IMR-90 (cell line): ENCODE results near the gene ADGRD1. TPM values are rescaled to one million over a fixed set of nuclear protein-coding genes. Genes with fewer than 3 reads are reported as not detected.

Experiments
- ATAC-seq: fragments of 200-7000 bp; cut with Tn5 transposase; 2 replicates; pipeline ENCODE4 v1.9.1; 2020; ENCODE audit warnings: low read depth, mild to moderate bottlenecking, moderate library complexity
- BruUV-seq: library from RNA; stranded (reverse); fragments of 400-500 nt; replicated peaks from 2 replicates; lab custom pipeline; 2021; lab: Mats Ljungman, UMichigan
- CTCF ChIA-PET: fragments of 300-600 bp; formaldehyde crosslinking; extraction: SDS; loops from one replicate; lab custom pipeline; 2021; ENCODE audit warnings: antibody characterized with exemption; lab: Yijun Ruan, JAX
- POLR2A ChIA-PET: fragments of 300-600 bp; sonication (Branson Sonifier 250); formaldehyde crosslinking; loops from one replicate; lab custom pipeline; 2022; ENCODE audit warnings: antibody characterized with exemption; ENCODE audit not compliant: unreplicated experiment; lab: Charles Lee
- DNase-seq: peaks from one replicate; pipeline ENCODE4 v3.0.0; 2013
- H2AFZ ChIP-seq: replicated peaks from 2 replicates; pipeline ENCODE3; 2013; ENCODE audit warnings: low read length, mild to moderate bottlenecking; ENCODE audit not compliant: poor library complexity
- H2AK5ac ChIP-seq: 2 replicates; pipeline ENCODE4 v1.6.1; 2013; ENCODE audit warnings: low read depth, low read length, inconsistent platforms
- H2AK9ac ChIP-seq: replicated peaks from 2 replicates; pipeline ENCODE3; 2013; ENCODE audit warnings: mild to moderate bottlenecking, low read depth, low read length, moderate library complexity; ENCODE audit not compliant: poor library complexity
- H2BK120ac ChIP-seq: 2 replicates; pipeline ENCODE4 v1.6.1; 2013; ENCODE audit warnings: low read depth, low read length, inconsistent platforms
- H2BK15ac ChIP-seq: 3 replicates; pipeline ENCODE4 v1.6.1; 2013; ENCODE audit warnings: low read depth, low read length, inconsistent platforms
- H2BK20ac ChIP-seq: 2 replicates; pipeline ENCODE4 v1.6.1; 2013; ENCODE audit warnings: low read depth, mild to moderate bottlenecking, inconsistent platforms, low read length, moderate library complexity
- H2BK5ac ChIP-seq: 2 replicates; pipeline ENCODE4 v1.6.1; 2013; ENCODE audit warnings: mild to moderate bottlenecking, low read depth, low read length, inconsistent platforms; ENCODE audit not compliant: poor library complexity, severe bottlenecking
- H3K14ac ChIP-seq: replicated peaks from 2 replicates; pipeline ENCODE4 v1.6.1; 2013; ENCODE audit warnings: low read depth, low read length, inconsistent platforms
- H3K18ac ChIP-seq: 2 replicates; pipeline ENCODE4 v1.6.1; 2013; ENCODE audit warnings: low read depth, low read length, control low read depth
- H3K23ac ChIP-seq: 2 replicates; pipeline ENCODE4 v1.6.1; 2013; ENCODE audit warnings: low read depth, low read length, inconsistent platforms
- H3K27ac ChIP-seq: 2 replicates; pipeline ENCODE4 v1.5.1; 2013; ENCODE audit warnings: mild to moderate bottlenecking, control low read depth, low read length; ENCODE audit not compliant: insufficient read depth
- H3K27me3 ChIP-seq: 2 replicates; pipeline ENCODE4 v1.6.1; 2013; ENCODE audit warnings: low read length; ENCODE audit not compliant: control insufficient read depth, insufficient read depth
- H3K36me3 ChIP-seq: 2 replicates; pipeline ENCODE4 v1.6.1; 2013; ENCODE audit warnings: low read length, mixed read lengths; ENCODE audit not compliant: control insufficient read depth, insufficient read depth
- H3K4ac ChIP-seq: 2 replicates; pipeline ENCODE4 v1.6.1; 2013; ENCODE audit warnings: low read depth, low read length, inconsistent platforms
- H3K4me1 ChIP-seq: 2 replicates; pipeline ENCODE4 v1.6.1; 2013; ENCODE audit warnings: low read length, mixed read lengths; ENCODE audit not compliant: control insufficient read depth, insufficient read depth
- H3K4me2 ChIP-seq: 2 replicates; pipeline ENCODE4 v1.6.1; 2013; ENCODE audit warnings: low read depth, mild to moderate bottlenecking, control low read depth, low read length, moderate library complexity
- H3K4me3 ChIP-seq: 2 replicates; pipeline ENCODE4 v1.5.1; 2013; ENCODE audit warnings: low read depth, mild to moderate bottlenecking, control low read depth, low read length, moderate library complexity; ENCODE audit not compliant: insufficient read depth
- H3K56ac ChIP-seq: 2 replicates; pipeline ENCODE4 v1.6.1; 2013; ENCODE audit warnings: low read length, inconsistent platforms; ENCODE audit not compliant: insufficient read depth; ENCODE audit errors: extremely low read depth
- H3K79me1 ChIP-seq, 2 experiments: 2 replicates each; pipeline ENCODE4 v1.6.1; 2013; ENCODE audit warnings: low read length in 2 of 2, inconsistent platforms in 1 of 2, low read depth in 1 of 2
- H3K9ac ChIP-seq: 2 replicates; pipeline ENCODE4 v1.6.1; 2013; ENCODE audit warnings: low read depth, low read length, control low read depth
- H3K9me1 ChIP-seq: 2 replicates; pipeline ENCODE4 v1.6.1; 2013; ENCODE audit warnings: low read length, inconsistent platforms; ENCODE audit not compliant: insufficient read depth
- H3K9me3 ChIP-seq: 2 replicates; pipeline ENCODE4 v1.6.1; 2013; ENCODE audit warnings: low read length; ENCODE audit not compliant: control insufficient read depth, insufficient read depth
- H4K20me1 ChIP-seq: 2 replicates; pipeline ENCODE4 v1.6.1; 2013; ENCODE audit warnings: low read length, inconsistent platforms; ENCODE audit not compliant: insufficient read depth
- H4K5ac ChIP-seq: 2 replicates; pipeline ENCODE4 v1.6.1; 2013; ENCODE audit warnings: mild to moderate bottlenecking, low read depth, low read length, control low read depth
- H4K8ac ChIP-seq, 2 experiments: 2 replicates each; pipeline ENCODE4 v1.6.1; 2013; ENCODE audit warnings: low read depth in 2 of 2, low read length in 2 of 2, control low read depth in 1 of 2, inconsistent platforms in 1 of 2
- H4K91ac ChIP-seq: 2 replicates; pipeline ENCODE4 v1.6.1; 2013; ENCODE audit warnings: low read depth, low read length, inconsistent platforms; ENCODE audit not compliant: insufficient read depth
- RCOR1 ChIP-seq: IDR thresholded peaks from 2 replicates; pipeline ENCODE4 v1.6.1; 2012; ENCODE audit warnings: mild to moderate bottlenecking, low read length, improper control_type of control experiment; ENCODE audit not compliant: insufficient replicate concordance
- SMC3 ChIP-seq: fragments of 150-350 bp; IDR thresholded peaks from 2 replicates; pipeline ENCODE4 v1.6.1; 2016; ENCODE audit warnings: low read depth, mild to moderate bottlenecking, antibody characterized with exemption, low read length, moderate library complexity
- WGBS, 2 experiments: methylation state at CpG; one replicate each; pipeline versions ENCODE4 v1.1.5 to v1.1.7; 2013; ENCODE audit warnings: missing lambda C conversion rate in 2 of 2; ENCODE audit not compliant: insufficient read length in 1 of 2; ENCODE audit errors: extremely low coverage in 2 of 2; 5-methylcytosine and 5-hydroxymethylcytosine counted together
- dilution Hi-C: fragments of 300-500 bp; cut with HindIII; formaldehyde crosslinking; loops from one replicate; pipeline ENCODE4 v1.14.3; 2018; ENCODE audit warnings: low sequenced_read_pairs; ENCODE audit not compliant: unreplicated experiment
- in situ Hi-C: fragments of 300-500 bp; cut with MboI; formaldehyde crosslinking; loops from 3 replicates; pipeline ENCODE4 v1.14.3; 2019; ENCODE audit warnings: low sequenced_read_pairs, inconsistent platforms, mixed read lengths
- intact Hi-C: fragments of 100-400 bp; cut with micrococcal nuclease; formaldehyde crosslinking; loops from 2 replicates; pipeline ENCODE4 v1.10.0; 2022
- polyA plus RNA-seq, 3 experiments: library from polyadenylated mRNA; depleted of rRNA; stranded (reverse); fragments of >200 nt; gene quantifications; 2 replicates each; pipeline ENCODE4 v1.2.3, GENCODE V29; 2012; ENCODE audit warnings: low replicate concordance in 1 of 3
- total RNA-seq: library from RNA; depleted of rRNA; stranded (reverse); fragments of >200 nt; gene quantifications from 2 replicates; pipeline ENCODE4 v1.2.3, GENCODE V29; 2012

Gene ADGRD1
- total and polyA plus RNA-seq, 2 of the 4 experiments (the other 2 are of a cell fraction): not detected

GRCh38 chr12:130973109-130973508 lies 19.4 kb downstream of the ADGRD1 start:
- no peak overlapping the region for H3K56ac ChIP-seq
- no peak overlapping the region for H2BK120ac ChIP-seq
- H3K18ac ChIP-seq: no peak overlapping the region
- no peak for DNase-seq
- H3K4me3 ChIP-seq: no peak overlapping the region
- H4K8ac ChIP-seq: no peak overlapping the region
- no peak overlapping the region for H4K91ac ChIP-seq
- no peak overlapping the region for H3K14ac ChIP-seq
- dilution Hi-C loops: no loop called here
- no peak overlapping the region for H3K23ac ChIP-seq
- no peaks in the 10 kb centered on the region for H3K4me1 ChIP-seq
- no peak overlapping the region for H4K5ac ChIP-seq
- H3K27ac ChIP-seq: no peak overlapping the region
- H3K4ac ChIP-seq: no peak overlapping the region
- no peak overlapping the region for H2BK5ac ChIP-seq
- H2BK15ac ChIP-seq: no peak overlapping the region
- in situ Hi-C loops: no loop called here
- H3K9me3 ChIP-seq: peaks cover 22% of the 10 kb centered on the region
- no peaks in the 10 kb centered on the region for H3K36me3 ChIP-seq
- no peak overlapping the region for H2AK9ac ChIP-seq
- no peak overlapping the region for H3K9ac ChIP-seq
- no CpG with 5 or more reads among the region's 11 CpGs for WGBS, 2 experiments
- ChIA-PET CTCF (no interaction called here), POLR2A (no interaction called here)
- H3K27me3 ChIP-seq: no peaks in the 10 kb centered on the region
- no peak overlapping the region for H2BK20ac ChIP-seq
- TF ChIP-seq RCOR1: no peak
- no peak for TF ChIP-seq SMC3
- no peak overlapping the region for H3K4me2 ChIP-seq
- intact Hi-C loops: no loop called here
- no peak overlapping the region for H2AK5ac ChIP-seq
- no peaks in the 10 kb centered on the region for H3K79me1 ChIP-seq
- no peaks in the 10 kb centered on the region for H3K9me1 ChIP-seq
- no peaks in the 10 kb centered on the region for H4K20me1 ChIP-seq
- no TSS peak for BruUV-seq
- no peak overlapping the region for H2AFZ ChIP-seq
- ATAC-seq: no peak
